ENCODE results near the gene IQGAP2.

The IQGAP2 gene

GRCh38 chr5:76724871-76725270 is 321.8 kb downstream of the IQGAP2 start:
- ChIA-PET POLR2A (no interaction called here), CTCF (no interaction called here)
- TF ChIP-seq, protein P1, sequence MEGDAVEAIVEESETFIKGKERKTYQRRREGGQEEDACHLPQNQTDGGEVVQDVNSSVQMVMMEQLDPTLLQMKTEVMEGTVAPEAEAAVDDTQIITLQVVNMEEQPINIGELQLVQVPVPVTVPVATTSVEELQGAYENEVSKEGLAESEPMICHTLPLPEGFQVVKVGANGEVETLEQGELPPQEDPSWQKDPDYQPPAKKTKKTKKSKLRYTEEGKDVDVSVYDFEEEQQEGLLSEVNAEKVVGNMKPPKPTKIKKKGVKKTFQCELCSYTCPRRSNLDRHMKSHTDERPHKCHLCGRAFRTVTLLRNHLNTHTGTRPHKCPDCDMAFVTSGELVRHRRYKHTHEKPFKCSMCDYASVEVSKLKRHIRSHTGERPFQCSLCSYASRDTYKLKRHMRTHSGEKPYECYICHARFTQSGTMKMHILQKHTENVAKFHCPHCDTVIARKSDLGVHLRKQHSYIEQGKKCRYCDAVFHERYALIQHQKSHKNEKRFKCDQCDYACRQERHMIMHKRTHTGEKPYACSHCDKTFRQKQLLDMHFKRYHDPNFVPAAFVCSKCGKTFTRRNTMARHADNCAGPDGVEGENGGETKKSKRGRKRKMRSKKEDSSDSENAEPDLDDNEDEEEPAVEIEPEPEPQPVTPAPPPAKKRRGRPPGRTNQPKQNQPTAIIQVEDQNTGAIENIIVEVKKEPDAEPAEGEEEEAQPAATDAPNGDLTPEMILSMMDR (IDR thresholded peaks at IDR 0.05; ENCODE audit: control extremely low read depth, extremely low read depth, low read depth, missing control alignments) = no peak
- no peak for DNase-seq (ENCODE audit: extremely low spot score)

DNA sequence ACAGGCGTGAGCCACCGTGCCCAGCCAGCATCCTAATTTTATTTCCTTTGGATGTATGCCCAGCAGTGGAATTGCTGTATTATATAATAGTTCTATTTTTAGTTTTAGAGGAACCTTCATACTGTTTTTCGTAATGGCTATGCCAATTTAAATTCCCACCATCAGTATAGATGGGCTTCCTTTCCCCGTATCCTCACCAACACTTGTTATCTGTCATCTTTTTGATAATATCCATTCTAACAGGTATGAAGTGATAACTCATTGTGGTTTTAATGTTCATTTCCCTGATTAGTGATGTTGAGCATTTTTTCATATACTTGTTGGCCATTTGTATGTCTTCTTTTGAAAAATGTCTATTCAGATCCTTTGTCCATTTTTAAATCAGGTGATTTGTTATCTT is 325.9 kb downstream of the IQGAP2 start:
- ChIA-PET POLR2A (no interaction called here), CTCF (interaction anchor here (0.6 kb wide), 1 partner anchor 843 kb away, joined by 3 read pairs; no protein-coding TSS in a partner anchor)
- no peak for DNase-seq (ENCODE audit: extremely low spot score)
- TF ChIP-seq, protein P1 (IDR thresholded peaks at IDR 0.05; ENCODE audit: control extremely low read depth, extremely low read depth, low read depth, missing control alignments) = no peak

- CTCF ChIA-PET = interaction anchor here (0.8 kb wide), 1 partner anchor 11 kb away, joined by 3 read pairs; no protein-coding TSS in a partner anchor
- TF ChIP-seq, protein P1 (IDR thresholded peaks at IDR 0.05; ENCODE audit: control extremely low read depth, extremely low read depth, low read depth, missing control alignments) = no peak
- POLR2A ChIA-PET = no interaction called here
- DNase-seq (ENCODE audit: extremely low spot score) = no peak
Measured at GRCh38 chr5:76729373-76730290, 326.5 kb downstream of the IQGAP2 start.

DNA sequence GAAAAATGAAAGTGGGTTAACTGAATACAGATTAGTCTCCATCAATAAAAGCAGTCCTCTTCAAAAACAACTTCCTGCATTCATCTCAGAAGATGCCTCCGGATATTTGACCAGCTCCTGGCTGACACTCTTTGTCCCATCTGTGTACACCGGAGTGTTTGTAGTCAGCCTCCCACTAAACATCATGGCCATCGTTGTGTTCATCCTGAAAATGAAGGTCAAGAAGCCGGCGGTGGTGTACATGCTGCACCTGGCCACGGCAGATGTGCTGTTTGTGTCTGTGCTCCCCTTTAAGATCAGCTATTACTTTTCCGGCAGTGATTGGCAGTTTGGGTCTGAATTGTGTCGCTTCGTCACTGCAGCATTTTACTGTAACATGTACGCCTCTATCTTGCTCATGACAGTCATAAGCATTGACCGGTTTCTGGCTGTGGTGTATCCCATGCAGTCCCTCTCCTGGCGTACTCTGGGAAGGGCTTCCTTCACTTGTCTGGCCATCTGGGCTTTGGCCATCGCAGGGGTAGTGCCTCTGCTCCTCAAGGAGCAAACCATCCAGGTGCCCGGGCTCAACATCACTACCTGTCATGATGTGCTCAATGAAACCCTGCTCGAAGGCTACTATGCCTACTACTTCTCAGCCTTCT is 329.4 kb downstream of the IQGAP2 start:
- POLR2A ChIA-PET = no interaction called here
- CTCF ChIA-PET = interaction anchor here (1.3 kb wide), 1 partner anchor 10 kb away, joined by 3 read pairs; no protein-coding TSS in a partner anchor
- TF ChIP-seq, protein P1 (IDR thresholded peaks at IDR 0.05; ENCODE audit: control extremely low read depth, extremely low read depth, low read depth, missing control alignments) = no peak
- no peak for DNase-seq (ENCODE audit: extremely low spot score)

- TF ChIP-seq, protein P1 (IDR thresholded peaks at IDR 0.05; ENCODE audit: control extremely low read depth, extremely low read depth, low read depth, missing control alignments) = no peak
- CTCF ChIA-PET = interaction anchor here (1.3 kb wide), 1 partner anchor 10 kb away, joined by 3 read pairs; no protein-coding TSS in a partner anchor
- POLR2A ChIA-PET = no interaction called here
- peak; percentile 50 for DNase-seq (ENCODE audit: extremely low spot score)
Measured at GRCh38 chr5:76733049-76733417, 329.9 kb downstream of the IQGAP2 start.

DNA sequence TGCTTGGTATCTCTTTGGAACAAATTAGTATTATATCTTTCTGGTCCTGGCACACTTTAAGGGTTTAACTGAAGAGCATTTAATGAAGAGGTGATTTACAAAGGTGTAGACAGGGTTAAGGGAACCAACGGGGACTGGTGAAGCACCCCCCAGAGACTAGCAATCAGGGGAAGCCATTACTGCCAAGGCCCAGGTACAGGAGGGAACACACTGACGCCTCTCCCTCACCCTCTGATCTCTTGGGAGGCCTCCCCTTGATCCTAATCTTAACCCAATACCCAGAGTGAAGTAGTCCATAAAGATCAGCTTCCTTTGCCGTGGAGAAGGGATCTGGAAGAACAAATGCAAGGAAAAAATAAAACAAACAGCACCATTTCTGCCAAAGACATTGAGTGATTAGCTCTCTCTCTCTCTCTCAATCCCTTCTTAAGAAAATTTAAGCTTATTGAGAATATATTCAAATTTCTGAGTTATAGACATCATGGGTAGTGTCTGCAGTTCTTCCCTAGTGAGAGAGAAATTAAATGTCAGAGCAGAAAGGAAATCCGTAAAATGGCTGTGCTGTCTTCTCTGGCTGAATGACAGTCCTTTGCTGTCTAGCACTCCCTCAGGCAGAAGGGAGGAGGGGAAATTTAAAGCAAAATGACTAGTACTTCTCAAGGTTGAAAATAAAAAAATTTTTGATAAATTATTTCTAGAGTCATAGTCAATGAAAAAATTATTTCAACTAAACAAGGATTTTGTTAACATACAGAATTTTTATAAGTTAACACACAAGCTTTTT is 332.9 kb downstream of the IQGAP2 start:
- TF ChIP-seq, protein P1 (IDR thresholded peaks at IDR 0.05; ENCODE audit: control extremely low read depth, extremely low read depth, low read depth, missing control alignments) = no peak
- no peak for DNase-seq (ENCODE audit: extremely low spot score)
- ChIA-PET POLR2A (no interaction called here), CTCF (interaction anchor here (0.7 to 3.0 kb wide), 4 partner anchors 13 to 39 kb away, joined by 3 to 22 read pairs (median 4); no protein-coding TSS in a partner anchor)
